HUES6 (cell line): Measurements from ENCODE around the gene HMG20B.

Experiments
- H3K27ac ChIP-seq: 2 replicates; pipeline ENCODE4 v1.7.0; 2013; ENCODE audit warnings: low read depth, mild to moderate bottlenecking, low read length, inconsistent platforms
- H3K27me3 ChIP-seq: 2 replicates; pipeline ENCODE4 v1.6.1; 2013; ENCODE audit warnings: low read length; ENCODE audit not compliant: control insufficient read depth, insufficient read depth
- H3K36me3 ChIP-seq: 2 replicates; pipeline ENCODE4 v1.6.1; 2013; ENCODE audit warnings: low read length; ENCODE audit not compliant: control insufficient read depth, insufficient read depth
- H3K4me1 ChIP-seq: 2 replicates; pipeline ENCODE4 v1.6.1; 2013; ENCODE audit warnings: low read length; ENCODE audit not compliant: control insufficient read depth, insufficient read depth
- H3K4me3 ChIP-seq: 2 replicates; pipeline ENCODE4 v1.5.1; 2013; ENCODE audit warnings: low read depth, low read length
- H3K9ac ChIP-seq: one replicate; pipeline ENCODE4 v1.6.1; 2013; ENCODE audit warnings: mild to moderate bottlenecking, low read length
- H3K9me3 ChIP-seq: 2 replicates; pipeline ENCODE4 v1.6.1; 2013; ENCODE audit warnings: low read depth, low read length; ENCODE audit not compliant: control insufficient read depth, insufficient read depth

The HMG20B gene

DNA sequence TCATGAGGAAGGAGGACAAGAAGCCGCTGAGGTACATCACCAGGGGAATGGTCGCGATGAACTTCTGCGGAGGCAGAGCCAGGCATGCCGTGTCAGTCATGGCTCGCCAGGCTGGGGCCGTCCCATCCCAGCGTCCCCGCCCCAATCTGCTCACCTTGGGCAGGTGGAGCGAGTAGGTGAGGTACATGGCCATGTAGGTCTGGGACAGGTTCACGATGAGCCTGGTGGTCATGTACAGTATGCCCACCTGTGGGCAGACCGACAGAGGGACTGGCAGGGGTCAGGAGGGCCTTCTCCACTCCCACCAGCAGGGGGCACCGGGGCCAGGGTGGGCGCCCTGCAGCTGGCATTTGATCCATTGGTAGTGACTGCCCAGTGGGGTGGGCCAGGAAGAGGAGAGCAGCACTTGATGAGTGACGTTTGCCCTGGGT is 25.4 kb upstream of the HMG20B start:
- no peak overlapping the region for H3K9ac ChIP-seq
- H3K36me3 ChIP-seq = peaks cover 33% of the 10 kb centered on the region
- no peaks in the 10 kb centered on the region for H3K4me1 ChIP-seq
- no peaks in the 10 kb centered on the region for H3K9me3 ChIP-seq
- no peak overlapping the region for H3K27ac ChIP-seq
- no peak overlapping the region for H3K4me3 ChIP-seq
- no peaks in the 10 kb centered on the region for H3K27me3 ChIP-seq

DNA sequence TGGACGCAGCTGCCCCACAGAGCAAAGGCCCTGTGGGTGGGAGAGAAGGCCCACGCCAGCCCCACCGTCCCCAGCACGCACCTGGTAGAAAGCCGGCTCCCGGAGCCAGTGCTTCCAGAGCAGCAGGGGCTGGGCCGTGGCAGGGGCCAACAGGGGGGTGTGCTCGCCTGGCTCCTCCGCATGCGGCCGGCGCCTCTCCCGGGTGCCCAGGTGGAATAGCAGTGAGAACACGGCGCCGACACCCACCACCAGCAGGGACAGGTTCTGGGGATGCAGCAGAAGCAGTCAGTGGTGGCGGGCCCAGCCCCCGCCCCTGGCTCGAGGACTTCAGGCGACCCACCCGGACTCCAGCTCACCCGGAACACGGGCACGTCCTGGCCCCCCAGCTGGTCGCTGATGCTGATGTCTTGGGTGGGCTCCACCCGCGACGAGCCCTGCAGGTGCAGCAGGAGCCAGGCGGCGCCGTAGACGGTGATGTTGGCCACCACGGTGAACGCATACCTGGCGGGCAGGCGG is 24.9 kb upstream of the HMG20B start:
- Histone ChIP-seq H3K9ac (no peak overlapping the region), H3K27me3 (no peaks in the 10 kb centered on the region), H3K4me3 (no peak overlapping the region), H3K9me3 (no peaks in the 10 kb centered on the region), H3K27ac (no peak overlapping the region), H3K36me3 (peaks cover 30% of the 10 kb centered on the region), H3K4me1 (no peaks in the 10 kb centered on the region; the same call in 1 of the 2 replicates)

DNA sequence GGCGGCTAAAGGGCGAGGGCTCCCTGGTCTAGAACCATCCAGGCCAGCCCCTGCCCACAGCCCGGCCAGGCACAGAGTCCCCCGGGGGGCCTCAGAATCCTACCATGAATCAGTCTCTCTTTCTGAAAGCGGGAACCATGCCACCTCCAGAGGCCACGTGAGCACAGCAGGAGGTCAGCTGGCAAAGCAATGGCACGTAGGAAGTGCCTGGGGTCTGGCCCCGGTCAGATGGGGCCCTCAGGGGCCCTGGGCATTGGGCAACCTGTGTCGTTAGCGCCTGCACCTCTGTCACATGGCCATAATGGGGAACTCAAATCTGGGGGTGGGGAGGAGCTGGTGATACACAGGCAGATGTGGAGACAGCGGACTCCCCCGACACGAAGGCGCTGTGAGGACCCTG is 24.1 kb upstream of the HMG20B start:
- Histone ChIP-seq H3K36me3 (peaks cover 30% of the 10 kb centered on the region), H3K9me3 (no peaks in the 10 kb centered on the region), H3K4me1 (peaks cover 2% of the 10 kb centered on the region; the same call in 1 of the 2 replicates), H3K4me3 (no peak overlapping the region), H3K9ac (no peak overlapping the region), H3K27ac (no peak overlapping the region), H3K27me3 (no peaks in the 10 kb centered on the region)

DNA sequence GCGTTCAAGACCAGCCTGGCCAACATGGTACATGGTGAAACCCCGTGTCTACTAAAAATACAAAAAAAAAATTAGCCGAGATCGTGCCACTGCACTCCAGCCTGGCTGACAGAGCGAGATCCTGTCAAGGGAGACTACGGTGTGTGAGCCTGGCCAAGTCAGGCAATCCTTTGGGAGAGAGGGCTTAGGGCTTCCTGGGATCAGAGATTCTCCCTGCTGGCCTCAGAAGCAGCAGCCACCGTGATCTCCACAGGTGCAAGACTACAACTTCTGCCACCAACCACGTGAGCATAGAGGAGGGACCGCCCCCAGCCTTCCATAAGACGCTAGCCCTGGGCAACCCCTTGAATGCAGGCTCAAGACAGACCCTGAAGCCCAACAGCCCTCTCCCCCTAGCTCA is 22.9 kb upstream of the HMG20B start:
- H3K4me1 ChIP-seq = peaks cover 2% of the 10 kb centered on the region; the same call in 1 of the 2 replicates
- peaks cover 27% of the 10 kb centered on the region for H3K36me3 ChIP-seq
- H3K27ac ChIP-seq = no peak overlapping the region
- no peaks in the 10 kb centered on the region for H3K27me3 ChIP-seq
- no peaks in the 10 kb centered on the region for H3K9me3 ChIP-seq
- H3K4me3 ChIP-seq = no peak overlapping the region
- no peak overlapping the region for H3K9ac ChIP-seq

DNA sequence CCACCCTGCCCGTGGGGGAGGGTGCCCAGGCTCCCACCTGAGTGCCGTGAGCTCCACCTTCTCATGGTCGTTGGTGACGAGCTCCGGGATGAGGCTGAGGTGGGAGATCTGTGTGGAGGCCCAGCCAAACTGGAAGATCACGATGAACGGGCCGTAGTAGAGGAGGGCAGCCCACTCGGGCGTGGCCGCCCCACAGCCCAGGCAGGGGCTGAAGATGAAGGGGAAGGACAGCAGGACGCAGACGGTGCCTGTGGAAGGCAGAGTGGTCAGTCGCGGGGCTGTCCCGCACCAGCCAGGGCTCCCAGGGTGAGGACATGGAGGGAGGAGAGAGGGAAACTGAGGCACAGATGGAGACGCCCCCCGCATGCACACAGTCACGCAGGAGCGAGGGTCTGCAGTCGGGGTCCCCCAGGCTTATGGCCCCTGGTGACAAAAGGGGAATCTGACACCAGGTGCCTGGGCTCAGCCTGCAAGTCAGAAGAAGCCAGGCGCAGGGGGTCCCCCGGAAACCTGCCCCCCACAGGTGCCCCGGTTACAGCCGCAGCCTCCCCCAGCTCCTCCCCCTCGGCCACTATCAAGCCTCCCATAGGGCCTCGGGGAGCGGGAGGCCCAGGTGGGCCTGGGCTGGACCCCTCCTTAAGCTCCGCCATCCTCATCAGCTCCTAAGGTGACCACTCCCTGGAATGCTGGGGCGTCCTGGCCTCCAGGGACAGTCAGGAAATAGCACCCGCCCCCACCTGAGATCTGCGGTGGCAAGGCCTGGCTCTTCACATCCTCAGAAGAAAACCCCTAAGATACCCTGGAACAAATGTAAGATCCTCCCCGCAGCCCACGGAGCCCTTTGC is 21.6 kb upstream of the HMG20B start:
- Histone ChIP-seq H3K27me3 (no peaks in the 10 kb centered on the region), H3K4me3 (no peak overlapping the region), H3K9me3 (no peaks in the 10 kb centered on the region), H3K9ac (no peak overlapping the region), H3K4me1 (peaks cover 6% of the 10 kb centered on the region; the same call in 1 of the 2 replicates), H3K36me3 (peaks cover 17% of the 10 kb centered on the region), H3K27ac (no peak overlapping the region)

DNA sequence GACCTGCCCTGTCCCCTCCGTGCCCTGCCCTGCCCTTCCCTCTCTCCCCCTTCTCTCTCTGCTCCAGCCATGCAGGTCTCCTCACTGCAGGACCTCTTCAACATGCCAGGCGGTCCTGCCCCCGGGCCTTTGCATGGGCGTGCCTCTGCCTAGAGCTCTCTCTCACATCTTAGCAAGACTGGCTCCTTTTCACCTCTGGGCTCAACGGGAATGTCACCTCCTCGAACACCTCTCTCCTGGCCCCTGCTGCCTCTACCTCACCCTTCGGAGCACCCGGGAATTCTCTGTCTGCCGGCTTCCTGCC is 21.0 kb upstream of the HMG20B start:
- H3K27ac ChIP-seq = no peak overlapping the region
- no peaks in the 10 kb centered on the region for H3K9me3 ChIP-seq
- peaks cover 13% of the 10 kb centered on the region for H3K36me3 ChIP-seq
- no peak overlapping the region for H3K4me3 ChIP-seq
- no peaks in the 10 kb centered on the region; the same call in 1 of the 2 replicates for H3K27me3 ChIP-seq
- no peak overlapping the region for H3K9ac ChIP-seq
- H3K4me1 ChIP-seq = peaks cover 6% of the 10 kb centered on the region; the same call in 1 of the 2 replicates

DNA sequence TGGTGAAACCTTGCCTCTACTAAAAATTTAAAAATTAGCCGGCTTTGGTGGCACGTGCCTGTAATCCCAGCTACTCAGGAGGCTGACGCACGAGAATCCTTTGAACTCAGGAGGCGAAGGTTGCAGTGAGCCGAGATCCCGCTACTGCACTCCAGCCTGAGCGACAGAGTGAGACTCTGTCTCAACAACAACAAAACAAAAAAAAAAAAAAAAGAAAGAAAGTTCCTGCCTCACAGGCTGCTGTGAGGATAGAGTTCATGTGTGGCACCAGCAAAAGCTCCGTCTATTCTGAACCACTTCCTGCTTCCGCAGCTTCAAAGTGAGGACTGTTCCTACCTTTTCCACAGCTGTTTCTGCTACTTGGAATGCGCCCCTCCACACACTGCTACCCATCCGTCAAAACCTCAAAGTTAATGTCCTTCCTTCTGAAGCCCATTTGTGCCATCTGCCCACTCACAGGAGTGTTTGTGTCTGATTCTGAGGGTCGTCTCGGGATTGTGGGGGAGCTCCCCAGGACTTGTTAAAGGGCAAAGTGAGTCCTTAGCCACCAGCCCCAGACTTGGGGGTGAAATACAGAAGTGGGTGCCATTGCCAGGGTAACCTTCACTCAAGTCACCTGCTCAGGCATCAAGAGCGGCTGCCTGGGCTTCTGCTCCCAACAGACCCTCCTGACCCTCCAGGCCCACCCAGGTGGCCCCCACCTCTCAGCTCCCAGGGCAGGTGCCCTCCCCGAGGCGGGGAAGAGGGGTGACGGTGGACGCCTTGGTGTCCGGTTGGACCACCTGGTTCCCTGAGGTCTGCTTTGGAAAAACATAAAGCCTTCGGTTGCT is 18.3 kb upstream of the HMG20B start:
- Histone ChIP-seq H3K27me3 (no peaks in the 10 kb centered on the region; the same call in 1 of the 2 replicates), H3K9me3 (no peaks in the 10 kb centered on the region), H3K27ac (no peak overlapping the region), H3K36me3 (peaks cover 3% of the 10 kb centered on the region; the same call in 1 of the 2 replicates), H3K9ac (no peak overlapping the region), H3K4me1 (peaks cover 6% of the 10 kb centered on the region; the same call in 1 of the 2 replicates), H3K4me3 (no peak overlapping the region)

DNA sequence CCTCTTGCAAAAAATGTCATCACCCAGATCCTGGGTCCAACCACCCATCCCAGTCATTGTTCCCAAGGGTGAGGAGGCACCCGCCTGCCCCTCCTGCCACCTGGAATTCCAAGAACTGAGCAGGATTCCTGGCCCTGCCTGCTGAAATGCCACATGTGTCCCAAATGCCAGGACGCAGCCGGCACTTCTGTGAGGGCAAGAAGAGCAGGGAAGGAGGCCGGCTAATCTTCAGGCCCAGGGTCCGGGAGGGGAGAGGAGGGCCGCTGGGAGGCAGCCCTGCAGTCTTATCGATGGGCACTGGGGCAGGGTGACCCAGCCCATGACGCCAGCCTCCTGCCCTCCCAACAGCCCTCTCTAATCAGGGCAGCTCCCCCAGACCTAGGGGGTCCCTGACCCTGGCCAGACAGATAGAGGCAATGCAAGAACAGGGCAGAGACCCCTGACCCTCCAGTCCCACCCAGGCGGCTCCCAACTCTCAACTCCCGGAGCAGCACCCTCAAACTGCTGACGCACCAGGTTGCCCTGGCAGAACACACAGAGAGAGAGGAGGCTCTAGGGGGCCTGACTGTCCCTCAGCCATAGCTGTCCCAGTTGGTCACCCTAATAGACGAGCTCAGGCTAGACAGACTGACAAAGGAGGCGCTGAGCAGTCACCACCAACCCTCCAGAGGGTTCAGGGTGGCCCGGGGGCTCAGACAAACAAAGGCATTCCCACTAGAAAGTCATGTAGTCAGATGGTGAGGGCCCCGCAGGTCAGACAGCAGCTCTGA is 16.9 kb upstream of the HMG20B start:
- H3K36me3 ChIP-seq = 0 out of 2 replicates have a peak, but pooled peaks cover under 1% of the 10 kb centered on the region
- no peaks in the 10 kb centered on the region for H3K9me3 ChIP-seq
- H3K4me3 ChIP-seq = peak overlapping the region; percentile 98
- H3K27ac ChIP-seq = no peak overlapping the region
- no peaks in the 10 kb centered on the region; the same call in 1 of the 2 replicates for H3K27me3 ChIP-seq
- no peak overlapping the region for H3K9ac ChIP-seq
- peaks cover 6% of the 10 kb centered on the region; the same call in 1 of the 2 replicates for H3K4me1 ChIP-seq

DNA sequence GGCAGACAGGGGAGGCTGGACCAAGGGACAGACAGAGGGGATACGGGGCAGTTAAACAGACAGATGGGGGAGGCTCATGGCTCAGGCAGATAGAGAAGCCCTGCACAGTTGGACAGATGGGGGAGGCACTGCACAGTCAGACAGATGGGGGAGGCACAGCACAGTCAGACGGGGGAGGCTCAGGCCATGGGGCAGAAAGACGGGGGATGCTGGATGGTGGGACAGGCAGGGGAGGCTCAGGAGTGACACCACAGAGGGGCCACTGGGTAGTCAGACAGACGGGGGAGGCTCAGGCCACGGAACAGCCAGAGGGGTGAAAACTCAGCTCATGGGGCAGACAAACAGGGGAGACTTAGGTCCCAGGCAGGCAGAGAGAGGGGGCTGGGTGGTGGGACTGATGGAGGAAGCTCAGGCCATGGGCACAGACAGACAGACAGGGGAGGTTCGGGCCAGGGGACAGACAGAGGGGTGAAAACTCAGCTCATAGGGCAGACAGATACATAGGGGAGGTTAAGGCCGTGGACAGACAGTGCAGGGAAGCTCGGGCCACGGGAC is 16.2 kb upstream of the HMG20B start:
- Histone ChIP-seq H3K27ac (no peak overlapping the region), H3K9me3 (no peaks in the 10 kb centered on the region), H3K4me1 (peaks cover 6% of the 10 kb centered on the region; the same call in 1 of the 2 replicates)

DNA sequence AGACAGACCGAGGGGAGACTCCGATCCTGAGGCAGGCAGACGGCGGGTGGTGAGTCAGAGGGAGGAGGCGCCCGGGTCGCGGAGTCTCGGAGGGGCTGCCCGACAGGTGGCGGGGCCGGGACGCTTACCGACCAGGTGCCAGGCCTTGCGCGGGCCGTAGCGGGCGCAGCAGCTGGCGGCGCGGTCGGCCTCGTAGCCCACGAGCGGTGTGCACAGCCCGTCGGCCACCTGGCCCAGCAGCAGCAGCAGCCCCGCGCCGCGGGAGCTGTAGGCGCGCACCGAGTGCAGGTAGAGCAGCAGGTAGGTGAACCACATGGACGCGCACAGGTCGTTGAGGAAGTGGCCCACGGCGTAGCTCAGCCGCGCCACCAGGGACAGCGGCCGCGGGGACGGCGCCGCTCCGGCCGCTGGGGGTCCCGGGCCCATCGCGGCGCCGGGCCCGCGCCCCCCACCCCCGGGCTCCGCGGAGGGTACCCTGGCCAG is 15.7 kb upstream of the HMG20B start:
- no peaks in the 10 kb centered on the region for H3K9me3 ChIP-seq
- peak overlapping the region; percentile 98 for H3K4me3 ChIP-seq
- no peaks in the 10 kb centered on the region; the same call in 1 of the 2 replicates for H3K27me3 ChIP-seq
- no peaks in the 10 kb centered on the region for H3K36me3 ChIP-seq
- no peak overlapping the region for H3K27ac ChIP-seq
- peak overlapping the region; percentile 69 for H3K9ac ChIP-seq
- H3K4me1 ChIP-seq = peaks cover 6% of the 10 kb centered on the region; the same call in 1 of the 2 replicates

More for the DNA sequence above, 16.2 kb upstream of the HMG20B start:
- H3K27me3 ChIP-seq = no peaks in the 10 kb centered on the region; the same call in 1 of the 2 replicates
- H3K9ac ChIP-seq = peak overlapping the region; percentile 69
- no peaks in the 10 kb centered on the region for H3K36me3 ChIP-seq
- H3K4me3 ChIP-seq = peak overlapping the region; percentile 98
